ENCODE data around the gene WNT7B.

WNT7B gene

DNA sequence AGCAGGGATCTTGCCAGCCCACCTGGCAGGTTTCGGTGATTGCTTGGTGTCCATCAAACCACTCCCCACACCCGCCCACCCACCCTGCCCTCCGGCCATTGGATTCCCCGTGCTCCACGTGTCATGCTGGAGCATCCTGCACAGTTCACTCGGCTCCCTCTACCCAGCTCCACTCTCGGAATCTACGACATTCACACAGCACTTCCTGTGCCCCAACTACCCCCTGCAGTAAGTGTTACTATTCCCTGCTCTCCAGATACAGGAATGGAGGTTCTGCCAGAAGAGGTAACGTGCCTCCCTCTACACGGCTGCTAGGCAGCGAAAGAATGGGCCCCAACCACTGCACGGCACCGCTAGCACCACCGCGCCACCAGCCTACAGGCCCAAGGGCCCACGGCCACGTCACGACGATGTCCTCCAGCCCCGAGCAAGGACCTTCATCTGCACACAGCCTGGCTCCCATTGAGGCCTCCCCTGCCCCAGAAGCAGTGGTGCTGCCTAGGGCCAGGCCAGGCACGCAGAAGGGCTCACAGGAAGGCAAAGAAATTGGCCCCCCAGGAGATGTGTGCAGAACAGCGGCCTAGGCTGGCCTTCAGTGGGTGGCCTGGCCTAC lies 27.6 kb downstream of the WNT7B start:
- no peak for DNase-seq

DNA sequence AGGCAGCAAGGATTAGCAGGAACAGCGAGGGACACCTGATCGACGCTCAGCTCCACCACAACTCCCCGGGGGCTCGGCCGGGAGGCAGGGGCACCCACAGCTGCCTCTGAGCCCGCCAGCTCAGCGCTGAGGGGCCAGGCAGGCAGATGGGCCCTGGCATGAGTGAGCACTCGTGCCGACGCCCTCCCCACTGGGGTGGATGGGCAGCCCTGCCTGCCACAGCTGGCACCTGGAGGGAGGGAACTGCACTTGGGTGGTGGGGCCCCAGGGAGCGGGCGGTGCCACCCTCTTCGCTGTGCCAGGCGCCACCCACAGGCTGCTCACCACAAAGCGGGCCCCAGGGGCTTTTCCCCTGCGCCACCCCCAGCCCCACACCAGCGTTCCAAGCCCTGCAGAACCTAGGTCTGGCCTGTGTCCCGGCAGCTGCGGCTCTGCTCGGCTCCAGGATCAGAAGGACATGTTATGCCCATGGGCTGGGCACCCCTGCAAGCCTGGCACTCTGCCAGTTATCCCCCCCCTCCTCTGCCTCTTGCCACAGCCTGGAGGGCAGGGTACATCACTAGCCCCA lies 28.8 kb downstream of the WNT7B start:
- no peak for DNase-seq

DNA sequence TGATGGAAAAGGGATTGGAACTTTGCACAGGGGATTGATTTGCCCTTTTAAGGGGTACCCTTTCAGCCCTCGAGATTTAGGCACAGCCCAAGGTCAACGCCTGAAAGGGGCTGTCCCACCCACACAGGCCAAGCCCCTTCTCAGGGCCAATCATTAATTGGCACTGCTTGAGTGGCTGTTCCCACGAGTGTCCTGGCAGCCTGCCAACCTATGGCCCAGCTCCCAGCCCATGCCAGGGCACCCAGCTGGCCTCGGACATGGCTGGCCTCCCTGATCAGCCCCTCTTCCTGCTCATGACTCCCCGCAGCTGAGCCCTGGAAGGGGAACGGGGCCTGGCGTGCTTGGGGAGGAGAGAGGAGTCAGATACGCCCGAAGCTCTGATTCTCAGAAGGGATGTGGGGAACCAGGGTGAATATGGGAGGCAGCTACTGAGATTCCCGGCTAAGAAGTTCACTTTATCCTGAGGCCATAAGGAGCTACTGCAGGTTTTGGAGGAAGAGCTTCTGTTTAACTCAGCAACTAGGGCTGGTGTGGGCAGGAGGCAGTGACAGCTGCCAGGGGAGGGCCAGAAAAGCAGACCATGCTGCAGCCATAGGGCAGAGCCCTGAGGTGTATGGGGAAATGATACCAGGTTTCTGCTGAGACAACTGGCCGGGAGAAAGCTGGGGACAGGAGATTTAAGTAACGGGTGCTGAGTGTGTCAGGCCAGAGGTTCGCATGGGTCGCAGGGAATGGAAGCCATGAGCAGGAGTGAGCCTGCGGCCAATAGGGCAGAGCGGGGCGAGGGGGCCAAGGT lies 30.0 kb downstream of the WNT7B start:
- DNase-seq = no peak

DNA sequence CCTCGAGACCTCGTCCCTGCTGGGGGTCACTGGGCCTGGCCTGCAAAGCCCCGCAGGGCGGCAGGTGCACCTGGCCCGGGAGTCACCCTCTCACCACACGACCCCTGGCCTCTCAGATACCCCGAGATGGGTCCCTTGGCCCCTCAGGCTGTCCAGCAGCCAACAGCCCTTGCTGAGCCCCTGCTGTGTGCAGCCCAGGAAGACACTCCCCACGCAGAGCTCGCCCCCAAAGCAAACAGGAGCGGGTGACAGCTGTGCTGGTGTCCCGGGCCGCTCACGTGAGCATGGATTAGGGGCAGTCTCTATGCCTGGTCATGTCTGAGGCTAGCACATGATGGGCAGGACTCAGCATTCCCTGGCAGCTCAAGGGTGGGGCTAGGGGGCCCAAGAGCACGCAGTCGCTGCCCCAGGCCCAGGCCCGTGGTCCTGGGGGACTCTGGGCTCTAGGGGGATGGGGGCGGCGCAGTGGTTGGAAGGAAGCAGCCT lies 31.3 kb downstream of the WNT7B start:
- no peak for DNase-seq

DNA sequence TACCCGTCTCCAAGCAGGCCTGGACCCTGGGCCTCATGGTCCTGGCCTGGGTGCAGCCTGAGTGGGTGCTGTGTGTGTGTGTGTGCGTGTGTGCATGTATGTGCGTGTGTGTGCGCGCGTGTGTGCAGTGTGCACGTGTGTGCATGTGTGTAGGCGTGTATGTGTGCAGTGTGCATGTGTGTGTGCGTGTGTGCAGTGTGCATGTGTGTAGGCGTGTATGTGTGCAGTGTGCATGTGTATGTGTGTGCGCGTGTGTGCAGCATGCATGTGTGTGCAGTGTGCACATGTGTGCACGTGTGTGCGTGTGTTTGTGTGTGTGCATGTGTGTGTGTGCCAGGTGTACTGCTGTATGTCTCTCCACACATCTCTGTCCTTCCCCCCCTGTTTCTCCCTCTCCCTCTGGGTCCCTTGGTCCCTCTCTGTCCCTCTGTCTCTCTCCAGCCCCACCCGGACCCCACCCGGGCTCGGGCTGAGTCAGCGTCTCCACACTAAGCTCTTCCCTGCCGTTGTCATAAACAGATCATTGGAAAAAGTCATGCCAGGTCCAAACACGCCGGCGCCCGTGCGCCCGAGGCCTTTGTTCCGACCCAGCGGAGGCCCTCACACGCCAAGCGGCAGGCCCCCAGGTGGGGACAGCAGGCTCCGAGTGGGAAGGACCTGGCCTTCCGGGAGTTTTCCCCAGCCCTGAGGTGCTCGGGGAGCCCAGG lies 34.0 kb downstream of the WNT7B start:
- DNase-seq = no peak

DNA sequence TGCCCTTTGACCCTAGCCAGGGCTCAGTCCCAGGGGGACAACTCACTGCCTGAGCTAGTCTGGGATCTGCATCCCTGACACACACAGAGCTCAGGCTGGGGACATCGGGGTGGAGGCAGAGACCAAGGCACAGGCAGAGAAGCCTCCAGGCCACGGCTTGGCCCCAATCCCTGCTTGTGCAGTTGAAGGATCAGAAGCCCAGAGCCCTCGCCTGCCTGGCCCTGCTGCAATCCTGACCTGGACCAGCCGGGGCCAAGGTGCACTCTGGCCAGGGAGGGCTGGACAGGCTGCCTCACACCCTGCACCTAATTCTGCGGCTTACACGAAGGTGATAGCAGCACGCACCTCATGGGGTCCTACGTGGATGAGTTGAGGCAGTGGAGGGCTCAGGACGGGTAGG lies 34.6 kb downstream of the WNT7B start:
- DNase-seq = no peak

DNA sequence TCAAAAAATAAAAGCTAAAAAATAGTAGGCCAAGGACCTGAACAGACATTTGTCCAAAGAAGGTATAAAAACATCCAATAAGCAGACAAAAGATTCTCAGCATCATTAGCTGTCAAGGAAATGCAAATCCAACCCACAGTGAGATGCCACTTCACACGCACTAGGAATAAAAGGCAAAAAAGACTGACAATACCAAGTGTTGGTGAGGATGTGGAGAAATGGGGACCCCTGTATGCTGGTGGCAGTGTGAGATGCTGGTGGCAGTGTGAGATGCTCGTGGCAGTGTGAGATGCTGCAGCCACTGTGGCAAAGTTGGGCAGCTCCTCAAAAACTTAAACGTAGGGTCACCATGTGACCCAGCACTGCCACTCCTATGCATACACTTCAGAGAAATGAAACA lies 38.0 kb downstream of the WNT7B start:
- DNase-seq = no peak

DNA sequence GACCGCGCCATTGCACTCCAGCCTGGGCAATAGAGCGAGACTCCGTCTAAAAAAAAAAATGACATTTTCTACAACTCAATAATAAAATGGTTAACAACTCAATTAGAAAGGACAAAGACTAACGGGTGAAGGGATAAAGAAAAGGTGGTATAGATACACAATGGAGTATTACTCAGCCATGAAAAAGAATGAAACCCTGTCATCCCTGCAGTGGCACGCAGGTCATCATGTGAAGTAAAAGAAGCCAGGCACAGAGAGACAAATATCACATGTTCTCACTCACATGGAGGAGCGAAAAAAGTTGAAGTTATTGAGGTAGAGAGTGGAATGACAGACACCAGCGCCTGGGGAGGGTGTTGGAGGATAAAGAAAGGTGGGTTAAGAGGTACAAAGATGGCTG lies 39.0 kb downstream of the WNT7B start:
- no peak for DNase-seq

DNA sequence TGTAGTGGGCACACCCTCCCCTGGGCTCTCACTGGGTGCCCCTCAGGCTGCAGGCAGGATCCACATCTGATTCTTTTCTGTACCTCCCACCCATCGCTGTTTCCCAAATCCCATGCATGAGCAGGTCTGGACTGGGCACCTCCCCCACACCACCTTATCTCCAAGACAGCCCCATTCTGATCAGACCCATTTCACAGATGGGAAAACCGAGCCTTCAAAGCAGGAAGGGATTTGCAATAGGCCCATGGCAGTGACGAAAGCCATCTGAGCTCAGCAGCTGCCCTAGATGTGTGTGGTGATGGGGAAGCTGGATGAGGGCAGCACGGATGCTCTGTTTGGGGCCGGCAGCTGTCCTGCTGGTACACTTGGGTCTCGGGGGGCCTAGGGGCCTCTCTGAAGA lies 41.4 kb downstream of the WNT7B start:
- no peak for DNase-seq

DNA sequence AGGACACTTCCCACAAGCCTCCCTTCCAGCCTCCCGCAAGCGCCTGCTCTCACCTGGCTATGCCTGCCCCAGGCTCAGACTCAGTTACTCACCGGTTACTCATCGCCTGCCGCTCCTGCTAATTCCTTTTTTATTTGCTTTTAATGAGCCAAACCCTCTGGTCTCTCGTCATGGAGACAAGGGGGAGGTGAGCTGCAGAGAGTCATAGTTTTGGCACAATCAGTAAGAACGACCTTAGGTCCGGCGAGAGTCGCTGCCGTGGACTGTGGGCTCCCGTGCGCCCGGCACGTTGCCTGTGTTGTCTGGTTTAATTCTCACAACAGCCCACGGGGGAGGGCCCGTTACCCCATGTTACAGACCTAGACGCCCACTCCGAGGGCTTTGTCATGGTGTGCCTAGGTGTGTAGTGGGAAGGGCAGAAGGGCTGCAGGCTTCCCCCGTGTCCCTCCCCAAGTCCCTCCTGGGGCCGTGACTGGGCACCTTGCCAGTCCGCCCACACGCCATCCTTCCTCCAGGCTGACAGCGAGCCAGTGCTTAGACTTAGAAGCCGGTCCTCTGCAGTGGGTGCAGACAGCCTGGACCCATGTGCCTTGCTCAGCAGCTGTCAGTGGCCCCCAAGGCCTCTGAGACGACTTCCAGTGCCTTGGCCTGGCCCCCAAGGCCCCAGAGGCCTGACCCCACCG lies 42.2 kb downstream of the WNT7B start:
- no peak for DNase-seq

DNA sequence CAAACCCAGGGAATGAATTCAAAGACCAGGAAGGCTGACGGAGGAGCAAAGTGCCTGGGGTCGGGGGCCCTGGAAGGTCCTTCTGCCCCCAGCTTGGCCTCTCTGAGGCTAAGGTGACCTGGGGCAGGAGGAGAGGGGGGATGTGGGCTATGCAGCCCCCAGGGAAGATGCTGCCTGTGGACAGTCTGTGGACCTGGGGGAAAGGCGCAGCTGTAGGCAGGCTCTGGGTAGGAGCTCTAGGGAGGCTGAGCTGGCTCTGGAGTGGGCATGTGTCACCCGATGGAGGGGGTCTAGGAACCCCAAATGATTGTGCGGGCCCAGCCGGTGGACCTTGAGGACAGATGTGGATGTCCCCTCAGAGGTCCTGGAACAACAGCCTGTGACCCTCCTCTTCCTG lies 42.8 kb downstream of the WNT7B start:
- DNase-seq = no peak

DNA sequence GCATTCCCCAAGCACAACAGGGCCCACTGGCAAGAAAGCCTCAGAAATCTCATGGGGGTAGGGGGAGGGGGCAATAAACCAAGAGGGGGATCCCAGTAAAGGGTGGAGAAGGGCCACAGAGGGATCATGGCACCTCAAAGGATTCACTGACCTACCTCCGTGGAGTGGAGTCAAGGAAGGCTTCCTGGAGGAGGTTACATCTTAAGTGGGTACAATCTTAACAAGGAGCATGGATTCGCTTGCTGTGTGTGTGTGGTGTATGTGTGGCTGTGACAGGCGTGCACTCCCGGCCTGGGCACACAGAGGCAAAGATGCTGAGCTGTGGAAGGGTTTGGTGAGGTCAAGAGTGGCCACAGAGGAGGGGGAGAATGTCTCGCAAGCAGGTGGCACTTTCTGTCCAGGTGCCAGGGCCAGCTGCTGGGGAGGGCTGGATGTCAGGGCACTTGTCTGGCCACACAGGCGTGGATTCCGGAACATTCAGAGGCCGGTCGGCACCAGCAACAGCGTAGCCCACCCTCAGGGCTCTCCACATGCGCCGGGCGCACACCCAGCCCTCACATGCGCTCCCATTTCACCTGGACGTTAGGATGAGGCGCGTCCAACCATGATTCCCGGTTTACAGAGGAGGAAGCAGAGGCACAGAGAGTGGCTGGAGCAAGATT lies 43.3 kb downstream of the WNT7B start:
- DNase-seq = no peak

DNA sequence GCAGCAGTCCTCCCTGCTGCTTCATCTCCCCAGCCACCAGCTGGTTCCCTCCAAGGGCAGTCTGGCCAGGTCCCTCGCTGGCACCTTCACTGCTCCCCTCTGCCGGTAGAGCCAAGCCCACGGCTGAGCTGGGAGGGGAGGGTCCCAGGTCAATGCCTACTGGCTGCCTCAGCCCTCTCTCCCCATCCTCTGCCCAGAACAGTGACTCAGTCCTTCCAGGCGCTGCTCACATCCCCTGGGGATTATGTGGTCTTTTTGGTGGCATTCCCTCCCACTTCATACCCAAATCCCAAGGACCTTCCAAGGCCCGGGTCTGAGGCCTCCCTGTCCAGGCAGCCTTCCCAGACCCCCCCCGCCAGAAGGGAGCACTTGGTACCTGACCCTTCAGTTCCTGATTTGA lies 44.9 kb downstream of the WNT7B start:
- DNase-seq = no peak

DNA sequence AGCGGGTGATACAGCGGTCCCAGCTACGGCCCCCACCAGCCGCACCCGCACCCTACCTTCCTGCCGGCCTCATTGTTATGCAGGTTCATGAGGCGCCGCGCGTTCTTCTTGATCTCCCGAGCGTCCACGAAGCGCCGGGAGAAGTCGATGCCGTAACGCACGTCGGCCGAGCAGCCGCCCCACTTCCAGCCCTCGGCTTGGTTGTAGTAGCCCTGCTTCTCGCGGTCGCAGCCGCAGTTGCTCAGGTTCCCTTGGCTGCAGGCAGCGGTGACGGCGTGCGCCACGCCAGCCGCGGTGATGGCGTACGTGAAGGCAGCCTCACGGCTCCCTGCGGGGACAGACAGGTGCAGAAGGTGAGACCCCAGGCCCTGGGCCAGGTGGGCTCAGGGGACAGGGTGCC lies 45.9 kb downstream of the WNT7B start:
- no peak for DNase-seq

DNA sequence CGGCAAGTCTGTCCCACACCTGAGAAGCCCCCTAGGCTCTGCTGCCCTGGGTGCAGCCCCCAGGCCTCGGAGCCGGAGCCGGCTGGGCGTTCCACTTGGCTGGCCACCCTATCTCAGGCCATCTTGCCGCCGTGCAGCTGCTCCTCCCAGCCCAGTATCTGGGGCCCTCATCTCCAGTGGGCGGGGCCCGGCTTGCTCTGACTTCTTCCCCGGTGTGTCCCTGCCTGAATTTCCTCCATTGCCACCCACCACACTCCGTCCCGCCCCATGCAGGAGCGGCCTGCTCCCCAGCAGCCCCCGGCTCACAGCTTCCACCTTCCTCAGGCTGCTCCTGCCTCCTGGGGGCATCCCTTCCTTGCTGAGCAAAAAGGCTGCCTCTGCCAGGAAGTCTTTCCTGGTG lies 46.6 kb downstream of the WNT7B start:
- DNase-seq = no peak

DNA sequence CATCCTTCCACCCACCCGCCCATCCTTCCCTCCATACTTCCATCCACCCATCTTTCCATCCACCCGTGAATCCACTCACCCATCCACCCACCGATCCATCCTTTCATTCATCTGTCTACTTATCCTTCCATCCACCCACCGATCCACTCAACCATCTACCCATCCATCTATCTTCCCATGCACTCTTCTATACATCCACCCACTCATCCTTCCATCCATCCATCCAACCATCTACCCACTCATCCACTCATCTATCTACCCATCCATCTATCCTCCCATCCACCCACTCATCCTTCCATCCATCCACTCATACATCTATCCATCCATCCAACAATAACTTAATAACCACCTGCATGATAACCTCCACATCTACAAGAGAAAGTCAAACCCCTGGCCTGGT lies 47.3 kb downstream of the WNT7B start:
- DNase-seq = no peak

DNA sequence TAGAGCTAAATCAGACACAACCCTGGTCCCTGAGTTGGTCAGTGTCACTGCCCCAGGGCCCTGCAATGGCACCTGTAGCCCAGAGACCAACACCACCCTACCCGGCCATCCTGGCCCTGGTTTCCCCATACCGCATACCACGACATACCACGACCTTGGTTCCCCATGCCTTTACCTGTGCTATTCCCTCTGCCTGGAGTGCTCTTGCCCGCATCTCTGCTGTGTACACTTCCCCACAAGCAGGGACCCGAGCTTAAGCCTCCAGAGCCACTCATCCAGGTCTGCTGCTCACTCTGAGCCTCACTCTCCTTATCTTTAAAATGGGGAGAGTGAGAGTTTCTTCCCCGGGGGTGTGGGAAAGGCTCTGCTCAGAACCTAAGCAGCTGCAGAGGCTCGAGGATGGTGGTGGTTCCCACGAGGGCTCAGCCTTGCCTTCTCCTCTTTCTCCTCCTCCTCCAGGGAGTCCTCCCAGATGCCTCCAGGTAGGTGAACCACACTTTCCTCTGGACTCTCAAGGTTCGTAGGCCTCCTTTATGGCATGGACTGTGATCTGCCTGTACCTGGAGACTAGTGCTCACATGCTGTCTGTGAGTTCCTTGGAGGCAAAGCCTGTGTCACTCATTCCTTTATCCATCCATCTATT lies 48.1 kb downstream of the WNT7B start:
- no peak for DNase-seq

DNA sequence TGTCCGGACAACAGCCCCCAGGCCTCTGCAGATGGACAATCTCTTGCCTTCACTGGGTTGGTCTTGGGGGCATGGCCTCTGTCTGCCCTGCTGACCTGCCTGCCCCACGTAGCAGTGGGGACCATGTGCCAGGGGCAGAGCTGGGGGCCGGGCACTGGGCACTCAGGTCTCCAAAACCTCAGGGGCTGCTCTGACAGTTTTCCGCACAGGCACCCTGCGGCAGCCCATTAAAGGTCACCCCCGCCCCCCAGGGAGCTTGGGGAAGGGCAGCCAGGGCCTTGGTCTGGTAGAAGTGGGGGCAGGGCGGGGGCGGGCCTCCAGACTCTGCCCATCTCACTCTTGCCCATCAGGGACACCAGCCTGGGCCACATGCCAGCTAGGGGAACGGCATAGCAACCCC lies 49.9 kb downstream of the WNT7B start:
- DNase-seq = no peak

DNA sequence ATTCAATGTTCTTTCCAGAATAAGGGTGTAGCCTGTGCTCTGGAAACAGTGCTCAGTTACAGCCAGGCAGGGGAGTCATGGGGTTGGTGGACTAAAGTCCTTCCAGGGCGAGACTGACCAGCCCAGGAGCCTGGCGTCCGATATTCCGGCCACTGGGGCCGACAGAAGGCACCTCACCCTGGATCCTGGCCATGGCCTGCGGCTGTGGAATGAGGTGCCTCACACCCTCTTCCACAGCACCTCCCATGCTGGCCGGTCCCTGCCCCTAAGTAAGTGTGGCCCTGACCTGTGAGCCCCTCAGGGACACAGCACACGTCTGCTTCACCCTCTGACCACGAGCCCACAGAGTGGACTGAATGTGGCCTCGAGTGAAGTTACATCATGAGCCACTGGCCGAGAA lies 50.5 kb downstream of the WNT7B start:
- DNase-seq = no peak

DNA sequence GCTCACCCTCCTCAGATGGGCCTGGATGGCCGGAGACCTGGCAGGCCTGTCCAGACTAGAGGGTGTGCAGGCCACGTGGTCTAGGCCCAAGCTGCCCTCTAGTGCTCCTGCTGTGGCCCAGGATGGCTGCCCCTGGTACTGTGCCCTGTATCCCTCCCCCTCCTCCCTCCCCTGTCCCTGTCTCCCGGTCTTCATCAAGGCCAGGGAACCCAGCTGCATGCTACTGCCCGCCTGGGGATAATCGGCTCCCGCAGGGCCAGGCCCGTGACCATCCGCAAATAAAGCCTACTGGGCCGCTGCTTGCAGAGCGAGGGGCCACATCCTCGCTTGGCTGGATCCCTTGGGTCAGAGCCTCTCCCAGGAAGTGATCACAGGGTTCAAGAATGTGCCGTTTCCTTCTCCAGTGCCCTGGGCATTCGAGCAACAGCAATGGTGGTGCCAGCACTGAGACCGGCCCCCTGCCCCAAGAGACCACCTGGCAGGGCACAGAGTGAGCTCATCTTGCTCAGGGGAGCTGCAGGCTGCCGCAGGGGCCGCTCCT lies 51.1 kb downstream of the WNT7B start:
- no peak for DNase-seq

DNA sequence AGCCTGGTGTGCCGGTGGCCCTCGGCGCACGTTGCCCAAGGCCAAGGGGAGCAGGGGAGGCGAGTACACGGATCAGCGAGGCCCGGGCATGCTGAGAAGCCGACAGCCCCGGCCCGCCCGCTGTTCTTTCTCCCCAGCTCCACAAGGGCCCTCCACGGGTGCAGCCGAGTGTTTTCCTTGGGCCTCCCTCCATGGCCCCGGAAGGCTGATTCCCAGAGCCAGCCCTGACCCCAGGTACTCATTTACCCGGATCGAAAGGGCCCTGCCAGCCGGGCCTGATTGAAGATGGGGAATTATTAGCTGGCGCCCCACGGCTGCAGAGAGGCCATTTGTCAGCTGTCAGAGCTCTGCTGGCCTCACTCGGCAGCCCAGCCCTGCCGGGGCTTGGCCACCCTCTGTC lies 53.1 kb downstream of the WNT7B start:
- no peak for DNase-seq

DNA sequence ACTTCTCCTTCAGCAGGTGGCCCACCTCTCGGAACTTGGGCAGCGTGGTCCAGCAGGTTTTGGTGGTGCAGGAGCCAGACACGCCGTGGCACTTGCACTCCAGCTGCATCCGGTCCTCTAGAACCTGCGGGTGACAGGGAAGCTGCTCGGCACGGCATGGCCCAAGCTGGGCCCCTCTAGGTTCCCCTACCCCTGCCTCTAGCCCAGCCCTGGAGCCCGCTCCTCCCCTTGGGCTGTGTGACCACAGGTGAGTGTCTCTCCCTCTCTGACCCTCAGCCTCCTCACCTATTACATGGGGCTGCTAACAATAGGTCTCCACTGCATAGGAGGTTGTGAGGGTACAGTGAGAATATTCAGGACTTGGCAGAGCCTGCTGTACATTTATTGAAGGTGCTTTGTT lies 53.8 kb downstream of the WNT7B start:
- DNase-seq = no peak

Measured in cortex of kidney (tissue), 1 donor.